ENCODE data around the gene FIS1. TPM values are rescaled to one million over a fixed set of nuclear protein-coding genes. Genes with fewer than 3 reads are reported as not detected.

Gene FIS1
- total and polyA plus RNA-seq, 2 experiments from 2014 or later, result 283 to 333 TPM

DNA sequence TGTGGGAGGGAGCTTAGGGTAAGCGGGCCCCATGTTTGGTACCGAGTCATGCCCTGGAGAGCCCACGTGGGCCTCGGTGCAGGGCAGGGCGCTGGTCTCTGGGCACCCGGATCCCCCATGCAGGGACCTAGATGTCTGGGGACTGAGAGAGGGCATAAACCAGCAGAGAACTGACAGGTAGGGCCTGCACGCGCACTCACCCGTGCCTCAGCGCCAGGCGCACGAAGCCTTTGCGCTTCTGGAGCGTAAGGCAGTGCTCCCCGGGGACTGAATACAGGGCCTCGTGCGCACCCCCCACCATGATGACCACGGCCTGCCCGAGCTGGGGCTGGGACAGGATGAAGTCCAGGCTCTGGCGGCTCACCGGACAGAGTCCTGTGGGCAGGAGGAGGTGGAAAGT, 46.9 kb downstream of the FIS1 start:
- no peak for DNase-seq (ENCODE audit: low read depth in 1 of 2, low spot score in 1 of 2)
- H3K27me3 ChIP-seq, result peaks cover 33% of the 10 kb centered on the region

DNA sequence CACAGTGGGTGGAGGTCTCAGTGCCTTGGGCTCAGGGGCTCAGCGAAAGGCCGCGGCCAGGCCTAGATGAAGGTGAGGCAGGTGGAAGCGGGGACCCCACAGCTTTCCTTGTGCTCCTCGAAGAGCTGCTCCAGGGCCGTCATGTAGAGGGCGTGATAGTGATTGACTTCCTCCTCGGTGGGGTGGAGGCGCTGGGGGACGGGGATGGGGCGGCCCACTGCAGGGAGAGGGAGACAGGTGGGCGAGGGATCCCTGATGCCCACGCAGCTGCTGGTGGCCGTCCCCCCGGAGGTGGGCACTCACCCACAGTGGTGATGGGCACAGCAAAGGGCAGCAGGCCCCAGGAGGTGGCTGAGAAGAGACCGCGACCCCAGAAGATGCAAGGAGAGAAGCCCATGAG, 49.0 kb downstream of the FIS1 start:
- H3K4me3 ChIP-seq, result no peak overlapping the region
- H3K27me3 ChIP-seq, result peaks cover 12% of the 10 kb centered on the region
- no peak for DNase-seq (ENCODE audit: low read depth in 1 of 2, low spot score in 1 of 2)
- TF ChIP-seq, protein P1, sequence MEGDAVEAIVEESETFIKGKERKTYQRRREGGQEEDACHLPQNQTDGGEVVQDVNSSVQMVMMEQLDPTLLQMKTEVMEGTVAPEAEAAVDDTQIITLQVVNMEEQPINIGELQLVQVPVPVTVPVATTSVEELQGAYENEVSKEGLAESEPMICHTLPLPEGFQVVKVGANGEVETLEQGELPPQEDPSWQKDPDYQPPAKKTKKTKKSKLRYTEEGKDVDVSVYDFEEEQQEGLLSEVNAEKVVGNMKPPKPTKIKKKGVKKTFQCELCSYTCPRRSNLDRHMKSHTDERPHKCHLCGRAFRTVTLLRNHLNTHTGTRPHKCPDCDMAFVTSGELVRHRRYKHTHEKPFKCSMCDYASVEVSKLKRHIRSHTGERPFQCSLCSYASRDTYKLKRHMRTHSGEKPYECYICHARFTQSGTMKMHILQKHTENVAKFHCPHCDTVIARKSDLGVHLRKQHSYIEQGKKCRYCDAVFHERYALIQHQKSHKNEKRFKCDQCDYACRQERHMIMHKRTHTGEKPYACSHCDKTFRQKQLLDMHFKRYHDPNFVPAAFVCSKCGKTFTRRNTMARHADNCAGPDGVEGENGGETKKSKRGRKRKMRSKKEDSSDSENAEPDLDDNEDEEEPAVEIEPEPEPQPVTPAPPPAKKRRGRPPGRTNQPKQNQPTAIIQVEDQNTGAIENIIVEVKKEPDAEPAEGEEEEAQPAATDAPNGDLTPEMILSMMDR (IDR thresholded peaks at IDR 0.05; ENCODE audit: low read depth, low read length), result no peak
- H3K27ac ChIP-seq, result no peak overlapping the region
- no peaks in the 10 kb centered on the region for H3K4me1 ChIP-seq (ENCODE audit: low read depth)
- no peaks in the 10 kb centered on the region for H3K36me3 ChIP-seq
- H3K9me3 ChIP-seq (ENCODE audit: low read depth), result no peaks in the 10 kb centered on the region

More for the DNA sequence above, 46.9 kb downstream of the FIS1 start:
- H3K27ac ChIP-seq, result no peak overlapping the region
- no peak overlapping the region for H3K4me3 ChIP-seq
- no peaks in the 10 kb centered on the region for H3K9me3 ChIP-seq (ENCODE audit: low read depth)
- H3K4me1 ChIP-seq (ENCODE audit: low read depth), result no peaks in the 10 kb centered on the region
- TF ChIP-seq, protein P1 (IDR thresholded peaks at IDR 0.05; ENCODE audit: low read depth, low read length), result no peak
- no peaks in the 10 kb centered on the region for H3K36me3 ChIP-seq

Other genes starting within 250 kb of the FIS1 start
- not detected in 2 replicates for gene MUC17, start 225.0 kb downstream of the FIS1 start, total RNA-seq
- gene MUC17, start 225.0 kb downstream of the FIS1 start, polyA plus RNA-seq, result not detected in 2 replicates
- gene TRIM56, start 159.6 kb downstream of the FIS1 start, total RNA-seq, result 5.7 and 12.9 TPM in 2 replicates
- 11.6 and 18.5 TPM in 2 replicates for gene TRIM56, start 159.6 kb downstream of the FIS1 start, polyA plus RNA-seq
- gene SERPINE1, start 118.0 kb downstream of the FIS1 start, total RNA-seq, result 1.1 and 1.6 TPM in 2 replicates
- gene SERPINE1, start 118.0 kb downstream of the FIS1 start, polyA plus RNA-seq, result 1.9 and 5.7 TPM in 2 replicates
- 51.5 and 59.5 TPM in 2 replicates for gene AP1S1, start 90.6 kb downstream of the FIS1 start, total RNA-seq
- gene AP1S1, start 90.6 kb downstream of the FIS1 start, polyA plus RNA-seq, result 10.1 and 13.8 TPM in 2 replicates
- 0.99 and 1.2 TPM in 2 replicates for gene VGF, start 79.5 kb downstream of the FIS1 start, total RNA-seq
- gene VGF, start 79.5 kb downstream of the FIS1 start, polyA plus RNA-seq, result 0.18 and 0.69 TPM in 2 replicates
- 0.27 TPM in 1 of 2 replicates, not detected in the other for gene NAT16, start 64.8 kb downstream of the FIS1 start, total RNA-seq
- not detected in 2 replicates for gene NAT16, start 64.8 kb downstream of the FIS1 start, polyA plus RNA-seq
- not detected in 2 replicates for gene MOGAT3, start 44.0 kb downstream of the FIS1 start, total RNA-seq
- not detected in 2 replicates for gene MOGAT3, start 44.0 kb downstream of the FIS1 start, polyA plus RNA-seq
- gene PLOD3, start 27.5 kb downstream of the FIS1 start, total RNA-seq, result 45.1 and 52.7 TPM in 2 replicates
- 67.9 and 73.1 TPM in 2 replicates for gene PLOD3, start 27.5 kb downstream of the FIS1 start, polyA plus RNA-seq
- gene ZNHIT1, start 26.9 kb downstream of the FIS1 start, total RNA-seq, result 86.7 and 138 TPM in 2 replicates
- gene ZNHIT1, start 26.9 kb downstream of the FIS1 start, polyA plus RNA-seq, result 93.4 and 109 TPM in 2 replicates
- 2.7 and 4.3 TPM in 2 replicates for gene CLDN15, start 7.3 kb downstream of the FIS1 start, total RNA-seq
- gene CLDN15, start 7.3 kb downstream of the FIS1 start, polyA plus RNA-seq, result 2.8 and 3.2 TPM in 2 replicates
- gene IFT22, start 76.7 kb upstream of the FIS1 start, total RNA-seq, result 36.4 and 36.6 TPM in 2 replicates
- gene IFT22, start 76.7 kb upstream of the FIS1 start, polyA plus RNA-seq, result 64.7 and 65.4 TPM in 2 replicates
- 14.8 and 44.8 TPM in 2 replicates for gene COL26A1, start 117.8 kb upstream of the FIS1 start, total RNA-seq
- gene COL26A1, start 117.8 kb upstream of the FIS1 start, polyA plus RNA-seq, result 12.5 and 36.7 TPM in 2 replicates

All from cardiac muscle cell (in vitro differentiated cells and primary cell).